GM12801 (cell line): ENCODE results near the gene CMIP.

Experiments used
- TF ChIP-seq, protein P1 (sequence below): IDR thresholded peaks from one replicate; pipeline ENCODE4 v1.5.1; 2011; ENCODE audit warnings: control low read depth; ENCODE audit not compliant: insufficient read length; ENCODE audit errors: extremely low read depth

Gene CMIP

DNA sequence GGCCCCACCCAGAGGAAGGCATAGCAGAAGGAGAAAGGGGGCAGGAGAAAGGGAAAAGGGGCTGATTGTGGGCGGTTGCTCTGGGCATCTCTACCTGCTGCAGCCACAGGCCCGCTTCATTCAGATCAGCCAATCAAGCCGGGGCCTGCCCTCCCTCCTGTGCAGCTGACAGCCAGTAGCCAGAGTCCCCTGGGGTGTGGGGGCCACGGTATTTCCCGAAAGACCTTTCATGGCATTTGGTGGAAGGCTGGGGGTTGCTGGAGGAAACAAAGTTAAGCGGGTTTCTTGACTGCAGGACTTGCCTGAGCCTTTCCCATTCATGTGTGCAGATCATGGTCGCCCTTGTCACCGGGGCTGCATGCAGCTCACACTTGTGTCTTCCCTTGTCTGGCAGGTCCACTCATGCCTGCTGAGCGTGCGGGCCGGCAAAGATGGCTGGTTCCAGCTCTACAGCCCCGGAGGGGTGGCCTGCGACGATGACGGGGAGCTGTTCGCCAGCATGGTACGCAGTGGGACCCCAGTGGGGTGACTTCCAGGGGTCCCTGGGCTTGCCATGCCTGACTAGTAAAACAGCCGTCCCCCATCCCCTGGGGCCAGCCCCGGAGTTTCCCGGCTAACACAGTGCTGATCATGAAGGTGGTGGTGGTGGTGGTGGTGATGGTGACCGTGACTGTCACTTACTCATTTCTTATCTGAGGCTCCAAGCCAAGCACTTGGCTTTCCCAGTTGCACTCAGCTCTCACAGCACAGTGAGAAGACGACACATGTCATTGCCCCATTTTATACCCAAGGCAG, 251.8 kb downstream of the CMIP start:
- TF ChIP-seq, protein P1, sequence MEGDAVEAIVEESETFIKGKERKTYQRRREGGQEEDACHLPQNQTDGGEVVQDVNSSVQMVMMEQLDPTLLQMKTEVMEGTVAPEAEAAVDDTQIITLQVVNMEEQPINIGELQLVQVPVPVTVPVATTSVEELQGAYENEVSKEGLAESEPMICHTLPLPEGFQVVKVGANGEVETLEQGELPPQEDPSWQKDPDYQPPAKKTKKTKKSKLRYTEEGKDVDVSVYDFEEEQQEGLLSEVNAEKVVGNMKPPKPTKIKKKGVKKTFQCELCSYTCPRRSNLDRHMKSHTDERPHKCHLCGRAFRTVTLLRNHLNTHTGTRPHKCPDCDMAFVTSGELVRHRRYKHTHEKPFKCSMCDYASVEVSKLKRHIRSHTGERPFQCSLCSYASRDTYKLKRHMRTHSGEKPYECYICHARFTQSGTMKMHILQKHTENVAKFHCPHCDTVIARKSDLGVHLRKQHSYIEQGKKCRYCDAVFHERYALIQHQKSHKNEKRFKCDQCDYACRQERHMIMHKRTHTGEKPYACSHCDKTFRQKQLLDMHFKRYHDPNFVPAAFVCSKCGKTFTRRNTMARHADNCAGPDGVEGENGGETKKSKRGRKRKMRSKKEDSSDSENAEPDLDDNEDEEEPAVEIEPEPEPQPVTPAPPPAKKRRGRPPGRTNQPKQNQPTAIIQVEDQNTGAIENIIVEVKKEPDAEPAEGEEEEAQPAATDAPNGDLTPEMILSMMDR: no peak

DNA sequence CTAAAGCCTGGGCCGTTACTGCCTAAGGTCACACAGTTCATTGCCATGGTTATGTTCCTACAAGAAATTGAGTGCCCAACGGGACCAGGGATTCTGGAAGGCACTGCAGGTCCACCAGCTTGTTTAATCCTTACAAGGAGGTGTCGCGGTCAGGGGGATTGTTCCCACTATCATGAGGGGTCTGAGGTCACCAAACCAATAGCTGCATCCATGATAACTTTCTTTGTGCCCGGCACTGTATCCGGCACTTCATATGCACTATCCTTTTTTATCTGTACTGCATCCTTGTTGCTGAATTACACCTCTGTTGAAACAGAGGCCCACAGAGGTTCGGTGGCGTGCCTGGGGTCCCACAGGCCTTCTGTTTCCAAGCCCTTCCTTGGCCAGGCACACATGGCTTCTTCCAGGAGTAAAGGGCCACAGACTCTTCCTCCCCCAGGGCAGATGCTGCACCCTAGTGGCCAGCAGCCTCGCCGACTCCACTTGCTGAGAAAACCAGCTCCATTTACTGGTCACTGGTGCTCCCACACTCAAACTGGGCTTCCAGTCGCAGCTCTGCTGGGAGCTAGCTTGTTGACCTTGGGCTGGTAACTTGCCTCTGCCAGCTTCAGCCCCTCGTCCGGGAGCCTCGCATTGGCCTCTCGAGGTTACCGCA, 252.5 kb downstream of the CMIP start:
- TF ChIP-seq, protein P1: no peak

DNA sequence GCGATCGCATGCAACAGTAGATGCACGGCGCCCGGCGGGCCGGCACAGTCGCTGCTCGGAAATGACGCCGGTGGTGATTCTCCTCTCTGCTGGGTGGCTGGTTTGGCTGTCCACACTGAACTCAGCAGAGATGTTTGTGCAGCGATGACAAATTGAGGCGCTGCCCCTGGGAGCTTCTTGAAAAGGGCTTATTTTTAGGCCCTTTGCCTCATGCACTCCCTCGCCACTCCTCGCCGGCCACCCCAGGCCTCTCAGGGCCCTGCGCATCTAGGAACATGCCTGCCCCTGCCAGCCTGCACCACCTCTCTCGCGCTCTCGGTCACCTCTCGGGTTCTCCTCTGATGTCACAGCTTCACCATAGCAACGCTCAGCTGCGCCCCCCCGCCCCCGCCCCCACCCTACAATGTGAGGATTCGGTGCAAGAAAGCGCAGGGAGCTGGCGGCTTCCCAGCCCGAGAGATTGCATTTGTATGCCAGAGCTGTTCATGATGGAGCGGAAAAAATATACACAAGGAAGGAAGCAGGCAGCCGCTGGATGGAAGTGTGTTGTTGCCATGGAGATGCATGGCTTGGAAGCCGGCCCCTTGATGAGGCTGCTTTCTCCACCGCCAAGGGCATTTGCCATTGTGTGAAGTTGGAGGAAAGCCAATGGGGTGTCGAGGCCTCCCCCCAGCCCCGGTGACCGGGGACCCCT, 253.2 kb downstream of the CMIP start:
- TF ChIP-seq, protein P1: no peak

DNA sequence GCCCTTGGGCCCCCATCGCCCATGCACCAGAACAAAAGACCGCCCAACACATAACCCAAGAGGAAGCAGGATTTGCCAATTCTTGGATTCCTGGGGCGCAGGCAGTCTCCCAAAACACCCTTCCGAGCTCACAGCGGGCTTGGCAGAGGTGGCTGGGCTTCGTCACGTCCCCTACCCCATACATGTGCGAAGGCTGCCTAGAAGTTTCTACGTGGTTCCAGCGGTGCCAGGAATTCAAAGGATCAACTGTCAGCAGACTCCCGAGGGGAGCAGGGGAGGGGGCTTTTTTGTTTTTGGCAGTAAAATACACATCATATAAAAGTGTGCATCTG, 253.7 kb downstream of the CMIP start:
- TF ChIP-seq, protein P1: no peak

DNA sequence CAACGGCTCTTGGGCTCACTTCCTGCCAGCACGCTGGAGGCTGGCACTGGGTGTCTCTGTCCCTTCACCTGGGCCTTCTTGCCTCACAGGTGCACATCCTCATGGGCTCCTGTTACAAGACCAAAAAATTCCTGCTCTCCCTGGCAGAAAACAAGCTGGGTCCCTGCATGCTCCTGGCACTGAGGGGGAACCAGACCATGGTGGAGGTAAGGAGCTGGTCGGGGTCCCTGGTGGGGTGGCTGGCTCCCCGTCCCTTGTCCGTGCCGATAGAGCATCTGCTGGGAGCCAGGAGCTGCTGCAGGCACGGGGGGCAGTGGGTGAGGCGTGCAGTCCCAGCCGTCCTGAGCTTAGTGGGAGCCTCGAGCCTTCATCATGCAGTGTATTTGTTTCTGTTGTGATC, 255.0 kb downstream of the CMIP start:
- TF ChIP-seq, protein P1: no peak

DNA sequence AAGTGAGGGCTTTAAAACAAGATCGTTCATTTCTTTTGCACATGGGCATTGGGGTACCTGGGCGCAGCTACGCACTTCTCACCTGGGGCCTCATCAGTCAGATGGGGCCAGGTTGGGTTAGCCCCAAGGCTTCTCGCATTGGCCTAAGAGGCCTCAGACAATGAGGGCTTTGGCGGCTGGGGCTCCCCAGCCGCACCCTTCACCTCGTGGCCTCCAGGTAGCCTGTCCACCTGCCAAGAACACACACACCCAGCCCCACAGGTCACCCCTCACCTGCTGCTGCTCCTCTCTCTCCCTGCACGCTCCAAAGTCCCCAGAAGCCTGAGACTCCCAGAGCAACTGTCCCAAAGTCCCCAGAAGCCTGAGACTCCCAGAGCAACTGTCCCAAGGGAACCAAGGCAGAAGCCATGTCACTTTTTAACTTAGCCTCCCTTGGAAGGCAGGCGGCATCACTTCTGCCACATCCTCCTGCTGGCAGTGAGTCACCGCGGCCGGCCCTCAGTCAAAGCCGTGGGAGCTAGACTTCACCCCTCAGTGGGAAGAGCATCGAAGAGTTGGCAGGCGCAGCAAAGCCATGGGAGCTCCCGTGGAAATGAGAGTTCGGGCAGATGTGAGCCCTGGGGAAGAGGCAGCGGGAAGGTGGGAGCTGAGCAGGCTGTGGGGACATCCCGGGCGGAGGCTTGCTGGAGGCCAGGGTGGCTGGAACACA, 255.6 kb downstream of the CMIP start:
- TF ChIP-seq, protein P1: no peak

DNA sequence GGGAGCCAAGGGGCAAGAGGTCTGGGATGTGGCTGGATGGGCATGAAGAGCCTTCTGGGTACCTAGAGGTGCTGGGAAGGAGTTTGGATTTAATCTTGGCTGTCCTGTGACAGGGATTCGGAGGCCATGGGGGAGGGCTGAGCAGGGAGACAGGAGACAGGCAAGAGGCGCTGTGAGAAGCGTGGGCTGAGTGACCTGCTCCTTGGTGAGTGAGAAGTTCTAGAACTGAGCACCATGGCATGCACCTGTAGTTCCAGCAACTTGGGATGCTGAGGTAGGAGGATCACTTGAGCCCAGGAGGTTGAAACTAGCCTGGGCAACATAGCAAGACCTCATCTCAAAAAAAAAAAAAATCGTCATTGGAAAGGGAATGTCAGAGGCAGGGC, 256.2 kb downstream of the CMIP start:
- TF ChIP-seq, protein P1: no peak
